Right atrium auricular region (tissue), 2 donors: Measurements from ENCODE around the gene NOTCH4. TPM values are rescaled to one million over a fixed set of nuclear protein-coding genes. Genes with fewer than 3 reads are reported as not detected.
A peak's percentile ranks its signal among the peaks of the same experiment; 100 is the strongest.

Experiments used
- DNase-seq: peaks from one replicate; pipeline ENCODE4 v3.0.0-alpha.2; 2019; ENCODE audit warnings: low spot score
- H3K27ac ChIP-seq, 2 donors: fragments of 200-600 bp; sonication (generic); 1 replicate in 1 of 2; 2 replicates in 1 of 2; pipeline ENCODE4 v1.5.1; 2016 to 2019
- H3K27me3 ChIP-seq, 2 donors: fragments of 200-600 bp; sonication (generic); one replicate each; pipeline versions ENCODE4 v1.5.1 to v1.6.0; 2017 to 2019
- H3K36me3 ChIP-seq: fragments of 200-600 bp; sonication (generic); one replicate; pipeline ENCODE4 v1.5.1; 2016
- H3K4me1 ChIP-seq, 2 donors: fragments of 200-600 bp; sonication (generic); one replicate each; pipeline versions ENCODE4 v1.5.1 to v1.6.0; 2017 to 2019
- H3K4me3 ChIP-seq, 2 donors: fragments of 200-600 bp; sonication (generic); 1 replicate in 1 of 2; 2 replicates in 1 of 2; pipeline ENCODE4 v1.5.1; 2017 to 2019; ENCODE audit warnings: mild to moderate bottlenecking in 1 of 2, moderate library complexity in 1 of 2
- H3K9me3 ChIP-seq, 2 donors: fragments of 200-600 bp; sonication (generic); one replicate each; pipeline ENCODE4 v1.5.1; 2019
- CTCF ChIP-seq, 2 donors: fragments of 200-600 bp; sonication (generic); IDR thresholded peaks; one replicate each; pipeline ENCODE4 v1.5.1; 2019; ENCODE audit warnings: antibody characterized with exemption in 2 of 2
- total RNA-seq, 2 donors: library from RNA; depleted of rRNA; stranded (reverse); fragments of >200 nt; gene quantifications; one replicate each; pipeline ENCODE4 v1.1.0, GENCODE V29; 2016

NOTCH4 gene
- total RNA-seq, 2 donors from 2014 or later, result 16.2 to 22.5 TPM

DNA sequence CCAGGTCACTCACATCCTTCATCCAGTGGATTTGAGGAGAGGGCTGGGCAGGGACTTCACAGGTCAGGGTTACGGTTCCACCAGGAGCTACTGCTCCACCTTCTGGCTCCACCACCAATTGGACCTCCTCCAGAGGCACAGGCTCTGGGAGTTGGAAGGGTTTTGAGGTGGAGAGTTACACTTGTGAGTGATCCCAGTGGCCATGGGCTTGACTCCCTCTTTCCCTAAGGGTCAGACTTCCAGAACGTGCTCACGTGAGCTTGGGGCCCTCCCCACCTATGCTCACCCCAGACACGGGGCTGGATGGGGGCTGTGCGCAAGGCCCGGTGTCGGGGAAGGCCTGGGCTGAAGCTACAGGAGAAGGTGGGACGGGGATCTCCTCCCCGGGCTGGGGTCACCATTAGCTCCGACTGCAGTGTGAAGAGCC lies 41.3 kb downstream of the NOTCH4 start:
- Histone ChIP-seq H3K36me3 (peaks cover 43% of the 10 kb centered on the region), H3K27me3 (no peaks in the 10 kb centered on the region), H3K4me3 (no peak overlapping the region), H3K4me1 (peaks cover 0 to 68% of the 10 kb centered on the region in 2 donors), H3K9me3 (no peaks in the 10 kb centered on the region), H3K27ac (peak overlapping the region; percentile 69 to 90)
- TF ChIP-seq CTCF (IDR thresholded peaks at IDR 0.05), result no peak
- no peak for DNase-seq

- Histone ChIP-seq H3K4me1 (peaks cover 0 to 67% of the 10 kb centered on the region in 2 donors), H3K27ac (peak overlapping the region; percentile 10 to 90), H3K36me3 (peaks cover 38% of the 10 kb centered on the region), H3K27me3 (no peaks in the 10 kb centered on the region), H3K4me3 (no peak overlapping the region), H3K9me3 (no peaks in the 10 kb centered on the region)
- no peak for TF ChIP-seq CTCF (IDR thresholded peaks at IDR 0.05)
- no peak for DNase-seq
Observed at GRCh38 chr6:32181915-32182529, 41.8 kb downstream of the NOTCH4 start.

DNA sequence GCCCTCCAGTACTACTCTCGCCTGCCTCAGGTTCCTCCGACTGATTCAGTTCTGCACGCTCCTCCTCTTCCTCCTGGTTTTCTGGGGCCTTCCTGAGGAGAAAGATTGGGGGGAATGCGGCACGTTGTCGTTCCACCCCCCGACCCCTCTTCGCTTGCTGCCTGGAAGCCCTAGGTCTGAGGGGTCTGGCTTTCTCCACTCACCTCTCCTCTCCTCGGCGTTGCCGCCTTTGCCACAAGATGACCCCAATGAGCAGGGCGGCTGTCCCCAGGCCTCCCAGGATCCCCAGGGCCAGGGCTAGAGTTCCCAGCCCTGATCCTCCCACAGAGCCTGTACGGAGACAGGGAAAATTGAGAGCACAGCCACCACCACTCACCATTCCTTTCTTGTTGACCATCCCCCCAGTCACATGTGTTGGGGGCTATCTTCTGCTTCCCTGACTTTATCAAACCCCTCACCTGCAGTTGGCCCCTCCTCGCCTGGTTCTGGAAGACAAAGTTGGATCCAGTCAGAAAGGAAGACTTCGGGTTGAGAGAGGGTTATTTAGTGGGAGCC lies 42.6 kb downstream of the NOTCH4 start:
- TF ChIP-seq CTCF (IDR thresholded peaks at IDR 0.05), result no peak
- Histone ChIP-seq H3K36me3 (peaks cover 30% of the 10 kb centered on the region), H3K4me1 (peaks cover 0 to 67% of the 10 kb centered on the region in 2 donors), H3K27me3 (no peaks in the 10 kb centered on the region), H3K9me3 (no peaks in the 10 kb centered on the region), H3K27ac (no peak overlapping the region), H3K4me3 (no peak overlapping the region)
- DNase-seq, result no peak

DNA sequence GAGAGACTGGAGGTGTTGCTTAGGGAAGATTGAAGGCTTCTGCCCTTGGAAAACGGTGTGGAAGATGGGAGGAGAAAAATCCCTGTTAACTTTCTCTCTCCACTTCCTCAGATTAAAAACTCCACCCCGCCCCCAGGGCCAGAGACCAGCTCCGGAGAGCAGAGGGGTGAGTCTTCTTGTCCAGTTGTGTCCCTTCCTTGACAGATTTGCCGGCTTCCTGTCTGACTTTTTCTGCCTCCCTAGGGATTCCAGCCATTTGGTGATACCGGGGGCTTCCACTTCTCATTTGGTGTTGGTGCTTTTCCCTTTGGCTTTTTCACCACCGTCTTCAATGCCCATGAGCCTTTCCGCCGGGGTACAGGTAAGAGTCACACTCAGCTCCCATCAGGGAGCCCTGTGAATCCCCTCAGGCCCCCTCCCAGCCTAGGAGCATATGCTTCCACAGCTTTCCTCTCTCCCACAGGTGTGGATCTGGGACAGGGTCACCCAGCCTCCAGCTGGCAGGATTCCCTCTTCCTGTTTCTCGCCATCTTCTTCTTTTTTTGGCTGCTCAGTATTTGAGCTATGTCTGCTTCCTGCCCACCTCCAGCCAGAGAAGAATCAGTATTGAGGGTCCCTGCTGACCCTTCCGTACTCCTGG lies 44.0 kb downstream of the NOTCH4 start:
- Histone ChIP-seq H3K4me3 (no peak overlapping the region), H3K4me1 (peaks cover 0 to 69% of the 10 kb centered on the region in 2 donors), H3K27ac (peak overlapping the region; percentile 92 to 94), H3K36me3 (peaks cover 28% of the 10 kb centered on the region), H3K9me3 (no peaks in the 10 kb centered on the region), H3K27me3 (no peaks in the 10 kb centered on the region)
- TF ChIP-seq CTCF (IDR thresholded peaks at IDR 0.05), result no peak
- no peak for DNase-seq

GRCh38 chr6:32178547-32179440 lies 45.1 kb downstream of the NOTCH4 start:
- Histone ChIP-seq H3K4me1 (peaks cover 0 to 67% of the 10 kb centered on the region in 2 donors), H3K9me3 (no peaks in the 10 kb centered on the region)

More at GRCh38 chr6:32178547-32179440, 45.1 kb downstream of the NOTCH4 start:
- TF ChIP-seq CTCF (IDR thresholded peaks at IDR 0.05), result no peak
- H3K27me3 ChIP-seq, result no peaks in the 10 kb centered on the region
- peak overlapping the region; percentile 92 to 94 for H3K27ac ChIP-seq
- H3K36me3 ChIP-seq, result peaks cover 28% of the 10 kb centered on the region
- peak overlapping the region; percentile 88 to 95 for H3K4me3 ChIP-seq
- DNase-seq, result no peak
